Left cardiac atrium (tissue), 4 donors: ENCODE results near the gene FHOD3. TPM values are rescaled to one million over a fixed set of nuclear protein-coding genes. Genes with fewer than 3 reads are reported as not detected.

Experiments
- ATAC-seq, 2 donors: fragments of 200-7000 bp; cut with Tn5 transposase; one replicate each; pipeline ENCODE4 v1.9.1; 2020; ENCODE audit warnings: mild to moderate bottlenecking in 2 of 2, moderate library complexity in 2 of 2
- DNase-seq: peaks from one replicate; pipeline ENCODE4 v3.0.0-alpha.2; 2020
- intact Hi-C, 2 donors: fragments of 100-400 bp; cut with DNase I; formaldehyde crosslinking; loops; one replicate each; pipeline versions ENCODE4 v1.14.1 to v1.15.1; 2022 to 2023
- total RNA-seq, 2 donors: library from RNA; stranded (reverse); fragmentation: NEBNext Ultra II Directional; extraction: Animal tissue kit (Norgen Biotek cat#: 25700); gene quantifications; one replicate each; pipeline ENCODE4 v1.2.1, GENCODE V29; 2021
- donor health status: DM: no; HTN: yes; CAD: no.
- donor health status: DM: no; HTN: yes; CAD: no; lungs with severe emphysema.
- donor health status: DM: yes; HTN: yes; CAD: no.
- donor health status: Dilated cardiomyopathy.

FHOD3 gene
- total RNA-seq, 2 donors from 2014 or later = 117 to 119 TPM

- ATAC-seq (no peak), DNase-seq (no peak)
- intact Hi-C loops = no loop called here
These were observed 68.6 kb downstream of the FHOD3 start for GRCh38 chr18:36365836-36366775.

GRCh38 chr18:36366994-36367839 lies 69.7 kb downstream of the FHOD3 start:
- peak; percentile 67 for DNase-seq
- intact Hi-C loops = no loop called here
- peak; percentile 96 to 98 for ATAC-seq

- ATAC-seq (no peak), DNase-seq (no peak)
- intact Hi-C loops = no loop called here
These were observed 71.4 kb downstream of the FHOD3 start for GRCh38 chr18:36368889-36369288.

GRCh38 chr18:36372903-36373311 lies 75.4 kb downstream of the FHOD3 start:
- no peak for DNase-seq
- ATAC-seq = peak in 1 of 2 donors; percentile 47
- intact Hi-C loops = loop anchor here (10.0 kb wide), 2 partner anchors 82 to 202 kb away; no protein-coding TSS in a partner anchor

GRCh38 chr18:36374262-36374661 lies 76.7 kb downstream of the FHOD3 start:
- intact Hi-C loops = loop anchor here (10.0 kb wide), 2 partner anchors 81 to 201 kb away; no protein-coding TSS in a partner anchor
- ATAC-seq (no peak), DNase-seq (no peak)

- DNase-seq (no peak), ATAC-seq (no peak)
- intact Hi-C loops = loop anchor here (10.0 kb wide), 2 partner anchors 80 to 200 kb away; no protein-coding TSS in a partner anchor
These were observed 77.6 kb downstream of the FHOD3 start for GRCh38 chr18:36375118-36375517.

- no peak for DNase-seq
- intact Hi-C loops = loop anchor here (10.0 kb wide), 2 partner anchors 78 to 198 kb away; no protein-coding TSS in a partner anchor
- no peak for ATAC-seq
These were observed 78.8 kb downstream of the FHOD3 start for GRCh38 chr18:36376361-36376760.

- ATAC-seq (no peak), DNase-seq (no peak)
- intact Hi-C loops = loop anchor here (10.0 kb wide), 2 partner anchors 77 to 197 kb away; no protein-coding TSS in a partner anchor
These were observed 80.1 kb downstream of the FHOD3 start for GRCh38 chr18:36377626-36378025.

- intact Hi-C loops = loop anchor here (10.0 kb wide), 2 partner anchors 77 to 197 kb away; no protein-coding TSS in a partner anchor
- DNase-seq (no peak), ATAC-seq (no peak)
These were observed 80.7 kb downstream of the FHOD3 start for GRCh38 chr18:36378205-36378604.

GRCh38 chr18:36379435-36379984 lies 82.0 kb downstream of the FHOD3 start:
- intact Hi-C loops = loop anchor here (10.0 kb wide), 2 partner anchors 75 to 195 kb away; no protein-coding TSS in a partner anchor
- ATAC-seq (peak; percentile 49 to 83), DNase-seq (no peak)

- ATAC-seq = no peak
- intact Hi-C loops = no loop called here
These were observed 82.8 kb downstream of the FHOD3 start for GRCh38 chr18:36380173-36380827.

GRCh38 chr18:36381075-36381474 lies 83.6 kb downstream of the FHOD3 start:
- intact Hi-C loops = no loop called here

More at GRCh38 chr18:36380173-36380827, 82.8 kb downstream of the FHOD3 start:
- no peak for DNase-seq

GRCh38 chr18:36382854-36383253 lies 85.3 kb downstream of the FHOD3 start:
- ATAC-seq (peak in 1 of 2 donors; percentile 23), DNase-seq (no peak)
- intact Hi-C loops = no loop called here

More at GRCh38 chr18:36381075-36381474, 83.6 kb downstream of the FHOD3 start:
- DNase-seq (no peak), ATAC-seq (no peak)

GRCh38 chr18:36386150-36386920 lies 88.8 kb downstream of the FHOD3 start:
- intact Hi-C loops = no loop called here
- ATAC-seq = no peak
- no peak for DNase-seq

GRCh38 chr18:36387310-36387709 lies 89.8 kb downstream of the FHOD3 start:
- no peak for ATAC-seq
- intact Hi-C loops = no loop called here
- DNase-seq = no peak

GRCh38 chr18:36388310-36388709 lies 90.8 kb downstream of the FHOD3 start:
- ATAC-seq (no peak), DNase-seq (no peak)
- intact Hi-C loops = no loop called here

GRCh38 chr18:36389027-36389426 lies 91.5 kb downstream of the FHOD3 start:
- DNase-seq = no peak
- no peak for ATAC-seq
- intact Hi-C loops = no loop called here
